Prostate gland (tissue), 2 donors: ENCODE measurements around the gene PDE11A. TPM values are rescaled to one million over a fixed set of nuclear protein-coding genes. Genes with fewer than 3 reads are reported as not detected.

Source experiments
- DNase-seq: peaks from one replicate; pipeline ENCODE4 v3.0.0-alpha.2; 2019; ENCODE audit warnings: low spot score
- H3K27ac ChIP-seq, 2 donors: fragments of 200-600 bp; sonication (generic); 2 replicates each; pipeline ENCODE4 v1.5.1; 2017 to 2019
- H3K27me3 ChIP-seq: fragments of 200-600 bp; sonication (generic); replicated peaks from 2 replicates; pipeline ENCODE4 v1.5.1; 2019; ENCODE audit not compliant: insufficient read depth
- H3K36me3 ChIP-seq, 2 donors: fragments of 200-600 bp; sonication (generic); 1 replicate in 1 of 2; 2 replicates in 1 of 2; pipeline versions ENCODE4 v1.5.1 to v1.8.1; 2017 to 2019
- H3K4me1 ChIP-seq: fragments of 200-600 bp; sonication (generic); replicated peaks from 2 replicates; pipeline ENCODE4 v1.5.1; 2019
- H3K4me3 ChIP-seq, 2 donors: fragments of 200-600 bp; sonication (generic); 2 replicates each; pipeline ENCODE4 v1.5.1; 2017 to 2019
- H3K9me3 ChIP-seq: fragments of 200-600 bp; sonication (generic); 2 replicates; pipeline ENCODE4 v1.5.1; 2017
- POLR2A ChIP-seq: fragments of 450-650 bp; IDR thresholded peaks from one replicate; pipeline ENCODE4 v1.6.1; 2016; ENCODE audit warnings: antibody characterized with exemption, mild to moderate bottlenecking
- POLR2AphosphoS5 ChIP-seq: sonication (generic); formaldehyde crosslinking; IDR thresholded peaks from one replicate; pipeline ENCODE4 v1.6.1; 2017; ENCODE audit warnings: antibody characterized with exemption
- WGBS: methylation state at CpG from one replicate; pipeline ENCODE4 v1.1.5; 2018; 5-methylcytosine and 5-hydroxymethylcytosine counted together
- intact Hi-C: fragments of 100-400 bp; cut with DNase I; formaldehyde crosslinking; loops from one replicate; pipeline ENCODE4 v1.14.2; 2022
- total RNA-seq, 2 donors: library from RNA; depleted of rRNA; stranded (reverse); fragments of >200 nt; gene quantifications; one replicate each; pipeline ENCODE4 v1.1.0, GENCODE V29; 2016
- TF ChIP-seq, protein P1 (sequence below), 4 experiments: fragments of 200-600 bp in 2 of 4; fragments of 450-650 bp in 2 of 4; sonication (generic) in 2 of 4; IDR thresholded peaks; 1 replicate in 3 of 4; 2 replicates in 1 of 4; pipeline ENCODE4 v1.5.1; 2016 to 2019; ENCODE audit warnings: antibody characterized with exemption in 4 of 4, mild to moderate bottlenecking in 2 of 4, moderate library complexity in 2 of 4

Gene PDE11A
- total RNA-seq, 2 donors from 2014 or later, result 14.9 to 26.6 TPM

DNA sequence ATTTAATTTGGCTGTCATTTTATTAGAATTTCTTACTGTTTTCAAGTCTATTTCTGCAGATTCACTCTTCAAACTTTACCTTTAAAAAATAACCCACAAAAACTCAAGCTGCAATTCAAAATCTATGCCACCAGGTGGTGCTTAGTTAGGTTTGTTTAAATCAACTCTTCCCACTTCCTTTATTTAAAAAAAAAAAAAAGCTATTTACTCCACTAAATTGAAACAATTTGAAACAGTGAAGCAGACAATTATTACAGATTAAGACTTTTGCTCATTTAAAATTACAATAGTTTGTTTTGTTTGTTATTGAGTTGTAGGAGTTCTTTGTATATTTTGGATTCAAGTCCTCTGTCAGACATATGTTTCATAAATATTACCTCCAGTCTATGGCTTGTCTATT, 300.0 kb downstream of the PDE11A start:
- no peaks in the 10 kb centered on the region for H3K36me3 ChIP-seq
- no peak overlapping the region for H3K4me3 ChIP-seq
- no peaks in the 10 kb centered on the region for H3K9me3 ChIP-seq
- no peaks in the 10 kb centered on the region for H3K4me1 ChIP-seq
- no peak for DNase-seq
- intact Hi-C loops, result no loop called here
- H3K27ac ChIP-seq, result no peak overlapping the region
- no peaks in the 10 kb centered on the region for H3K27me3 ChIP-seq
- TF ChIP-seq POLR2A, result no peak
- TF ChIP-seq, protein P1, sequence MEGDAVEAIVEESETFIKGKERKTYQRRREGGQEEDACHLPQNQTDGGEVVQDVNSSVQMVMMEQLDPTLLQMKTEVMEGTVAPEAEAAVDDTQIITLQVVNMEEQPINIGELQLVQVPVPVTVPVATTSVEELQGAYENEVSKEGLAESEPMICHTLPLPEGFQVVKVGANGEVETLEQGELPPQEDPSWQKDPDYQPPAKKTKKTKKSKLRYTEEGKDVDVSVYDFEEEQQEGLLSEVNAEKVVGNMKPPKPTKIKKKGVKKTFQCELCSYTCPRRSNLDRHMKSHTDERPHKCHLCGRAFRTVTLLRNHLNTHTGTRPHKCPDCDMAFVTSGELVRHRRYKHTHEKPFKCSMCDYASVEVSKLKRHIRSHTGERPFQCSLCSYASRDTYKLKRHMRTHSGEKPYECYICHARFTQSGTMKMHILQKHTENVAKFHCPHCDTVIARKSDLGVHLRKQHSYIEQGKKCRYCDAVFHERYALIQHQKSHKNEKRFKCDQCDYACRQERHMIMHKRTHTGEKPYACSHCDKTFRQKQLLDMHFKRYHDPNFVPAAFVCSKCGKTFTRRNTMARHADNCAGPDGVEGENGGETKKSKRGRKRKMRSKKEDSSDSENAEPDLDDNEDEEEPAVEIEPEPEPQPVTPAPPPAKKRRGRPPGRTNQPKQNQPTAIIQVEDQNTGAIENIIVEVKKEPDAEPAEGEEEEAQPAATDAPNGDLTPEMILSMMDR (IDR thresholded peaks at IDR 0.05), result peak in 3 of 4 experiments; percentile 45 to 65 (median 50)

DNA sequence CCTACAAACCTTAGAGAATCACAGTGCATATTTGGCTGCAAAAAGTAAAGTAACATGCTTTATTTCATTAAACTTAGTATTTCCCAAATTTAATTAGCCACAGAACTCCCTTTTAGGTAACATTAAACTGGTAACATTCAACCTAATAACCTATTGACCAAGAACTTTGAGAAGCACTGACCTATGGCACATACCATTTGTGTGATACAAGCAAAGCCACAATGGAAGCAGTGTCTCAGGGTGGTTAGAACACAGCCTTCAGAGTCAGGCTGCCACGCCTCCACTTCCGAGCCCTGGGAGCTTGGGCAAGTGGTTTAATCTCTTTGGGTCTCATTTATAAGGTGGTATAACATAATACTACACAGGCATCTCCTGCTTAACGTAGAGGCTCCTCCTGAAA, 301.4 kb downstream of the PDE11A start:
- DNase-seq, result no peak
- WGBS, result 82% methylated on average over 3 of the region's 3 CpGs
- H3K9me3 ChIP-seq, result no peaks in the 10 kb centered on the region
- H3K4me1 ChIP-seq, result no peaks in the 10 kb centered on the region
- no peaks in the 10 kb centered on the region for H3K36me3 ChIP-seq
- no peak overlapping the region for H3K27ac ChIP-seq
- intact Hi-C loops, result no loop called here
- TF ChIP-seq POLR2AphosphoS5 (no peak), POLR2A (no peak)
- TF ChIP-seq, protein P1 (IDR thresholded peaks at IDR 0.05), result no peak
- H3K27me3 ChIP-seq, result no peaks in the 10 kb centered on the region
- no peak overlapping the region for H3K4me3 ChIP-seq

DNA sequence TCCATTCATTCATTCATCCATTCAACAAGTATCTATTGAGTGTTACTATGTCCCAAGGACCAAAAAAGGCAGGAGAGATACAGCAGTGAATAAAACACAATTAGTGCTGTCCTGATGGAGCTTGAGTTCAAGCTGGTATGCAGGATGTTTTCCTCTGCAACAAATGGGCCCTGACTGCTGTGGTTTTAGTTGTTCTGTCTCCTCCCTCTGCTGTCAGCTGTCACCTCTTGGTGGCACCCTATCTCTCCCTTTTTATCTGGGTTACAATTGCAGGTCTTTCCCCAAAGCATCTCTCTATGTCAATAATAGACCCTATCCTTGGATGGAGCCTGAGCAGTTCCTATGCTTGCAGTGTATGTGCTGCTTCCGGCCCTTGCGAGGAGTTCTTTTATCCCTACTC, 304.8 kb downstream of the PDE11A start:
- intact Hi-C loops, result no loop called here
- no peaks in the 10 kb centered on the region for H3K36me3 ChIP-seq
- DNase-seq, result no peak
- TF ChIP-seq POLR2A, result no peak
- H3K27me3 ChIP-seq, result no peaks in the 10 kb centered on the region
- H3K4me1 ChIP-seq, result no peaks in the 10 kb centered on the region
- WGBS, result 93% methylated on average over 2 of the region's 2 CpGs
- H3K9me3 ChIP-seq, result no peaks in the 10 kb centered on the region
- no peak overlapping the region for H3K27ac ChIP-seq
- no peak overlapping the region for H3K4me3 ChIP-seq

DNA sequence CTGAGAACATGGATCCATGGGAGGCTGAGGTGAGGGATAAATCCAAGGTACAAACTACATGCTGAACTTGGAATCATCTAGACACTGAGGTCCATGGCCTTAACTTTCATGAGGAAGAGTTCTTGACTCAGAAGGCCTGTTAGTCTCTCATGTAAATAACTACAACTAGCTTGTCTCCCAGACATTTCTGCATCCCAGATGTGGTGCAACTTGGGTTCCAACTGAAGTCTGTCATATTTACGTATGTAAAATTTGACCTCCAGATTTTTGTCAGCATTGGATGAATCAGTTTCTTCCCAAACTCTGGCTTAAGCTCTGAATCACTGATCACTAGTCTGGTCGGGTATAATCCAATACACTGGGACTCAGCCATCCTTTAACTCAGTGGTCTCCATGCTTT, 306.9 kb downstream of the PDE11A start:
- Histone ChIP-seq H3K27ac (no peak overlapping the region), H3K27me3 (no peaks in the 10 kb centered on the region), H3K36me3 (no peaks in the 10 kb centered on the region), H3K4me1 (no peaks in the 10 kb centered on the region), H3K9me3 (no peaks in the 10 kb centered on the region), H3K4me3 (no peak overlapping the region)
- WGBS, result 100% methylated on average over 2 of the region's 2 CpGs
- TF ChIP-seq POLR2A, result no peak
- TF ChIP-seq, protein P1 (IDR thresholded peaks at IDR 0.05), result no peak
- TF ChIP-seq POLR2AphosphoS5, result no peak
- intact Hi-C loops, result no loop called here
- no peak for DNase-seq

DNA sequence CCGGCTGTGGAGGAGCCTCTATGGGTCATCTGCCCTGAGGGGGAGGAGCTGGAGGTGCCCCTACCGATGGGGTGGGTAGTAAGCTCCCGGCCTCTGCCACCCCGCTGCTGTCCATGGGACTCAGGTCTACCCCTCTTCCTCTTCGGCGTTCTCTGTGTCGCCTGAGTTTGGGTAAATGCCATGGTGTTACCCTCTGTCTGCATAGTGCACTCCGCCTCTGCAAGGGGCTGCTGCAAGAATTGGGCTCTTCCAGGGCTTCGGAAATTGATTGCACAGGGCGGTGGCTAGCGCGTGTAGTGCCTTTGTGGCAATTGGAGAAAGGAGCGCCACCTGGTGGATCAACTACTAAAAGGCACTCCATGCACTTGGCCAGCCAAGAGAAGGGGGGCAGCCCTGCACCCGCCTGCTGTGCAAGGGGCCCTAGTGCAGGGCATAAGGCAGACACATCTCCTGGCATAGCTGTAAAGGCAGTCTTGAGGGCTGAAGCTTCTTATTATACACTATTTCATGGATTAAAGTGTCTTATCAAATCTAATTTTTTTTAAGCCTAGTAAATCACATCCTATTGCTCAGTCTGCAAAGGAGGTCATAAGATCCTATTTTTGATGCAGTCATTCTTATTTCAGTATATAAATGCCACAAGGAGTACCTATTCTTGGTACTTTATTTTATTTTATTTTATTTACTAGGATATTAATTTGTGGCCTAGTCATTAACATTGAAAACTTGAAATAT, 308.9 kb downstream of the PDE11A start:
- Histone ChIP-seq H3K36me3 (no peaks in the 10 kb centered on the region), H3K9me3 (no peaks in the 10 kb centered on the region), H3K27me3 (no peaks in the 10 kb centered on the region), H3K27ac (no peak overlapping the region), H3K4me1 (no peaks in the 10 kb centered on the region), H3K4me3 (no peak overlapping the region)
- intact Hi-C loops, result no loop called here
- WGBS, result 38% methylated on average over 14 of the region's 14 CpGs
- TF ChIP-seq, protein P1 (IDR thresholded peaks at IDR 0.05), result peak; percentile 46 to 70 (median 66)
- no peak for TF ChIP-seq POLR2A
- DNase-seq, result peak; percentile 60
